Kidney epithelial cell (primary cell): ENCODE data around the gene SLC35D3. TPM values are rescaled to one million over a fixed set of nuclear protein-coding genes. Genes with fewer than 3 reads are reported as not detected.
"Not testable (repeated sequence)": the region's sequence is repeated elsewhere in the genome, so short reads cannot be mapped to it uniquely, and the experiment has no call there.

Source experiments
- DNase-seq: peaks from one replicate; pipeline ENCODE4 v3.0.0-alpha.2; 2010; ENCODE audit warnings: low read depth
- H3K27me3 ChIP-seq: 2 replicates; pipeline ENCODE4 v1.6.0; 2011; ENCODE audit warnings: low read length; ENCODE audit not compliant: control insufficient read depth, insufficient read depth
- H3K36me3 ChIP-seq: 2 replicates; pipeline ENCODE4 v1.5.1; 2011; ENCODE audit warnings: low read length; ENCODE audit not compliant: control insufficient read depth, insufficient read depth
- H3K4me3 ChIP-seq: 2 replicates; pipeline ENCODE4 v1.5.1; 2011; ENCODE audit warnings: low read depth, mild to moderate bottlenecking, control low read depth, low read length
- CTCF ChIP-seq: IDR thresholded peaks from 2 replicates; pipeline ENCODE4 v1.5.1; 2011; ENCODE audit warnings: mild to moderate bottlenecking, moderate library complexity, low read length, control low read depth, inconsistent platforms; ENCODE audit not compliant: insufficient read depth, poor library complexity, severe bottlenecking
- total RNA-seq: library from RNA; depleted of rRNA; stranded (reverse); fragments of >200 nt; gene quantifications from 2 replicates; pipeline ENCODE4 v1.2.3, GENCODE V29; 2015

SLC35D3 gene
- total RNA-seq, 1 donor from 2014 or later: not detected

- DNase-seq: no peak
- Histone ChIP-seq H3K4me3 (no peak overlapping the region), H3K36me3 (no peaks in the 10 kb centered on the region), H3K27me3 (no peaks in the 10 kb centered on the region)
- TF ChIP-seq CTCF: no peak
Measured at GRCh38 chr6:136958168-136958567, 36.1 kb downstream of the SLC35D3 start.

DNA sequence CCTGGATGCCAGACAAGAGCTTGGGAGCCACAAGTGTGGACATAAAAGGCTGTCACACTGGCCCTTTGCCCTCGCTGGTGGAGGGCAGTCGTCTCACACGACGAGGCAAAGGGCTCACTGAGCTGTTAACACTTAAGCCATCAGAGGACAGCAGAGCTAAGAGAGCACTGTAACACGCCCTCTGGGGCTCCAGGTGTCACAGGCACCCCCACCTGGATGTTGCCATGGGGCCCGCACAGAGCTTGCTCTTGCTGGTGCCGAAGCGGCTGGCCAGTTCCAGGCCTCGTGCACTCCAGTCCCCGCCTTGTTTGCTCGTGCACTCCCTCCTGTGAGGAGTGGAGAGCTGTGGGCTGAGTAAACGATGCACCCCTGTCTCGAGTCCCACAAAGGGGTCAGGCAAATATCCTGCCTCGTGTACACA lies 37.4 kb downstream of the SLC35D3 start:
- DNase-seq: no peak
- no peaks in the 10 kb centered on the region for H3K27me3 ChIP-seq
- H3K4me3 ChIP-seq: no peak overlapping the region
- TF ChIP-seq CTCF: no peak
- H3K36me3 ChIP-seq: no peaks in the 10 kb centered on the region

DNA sequence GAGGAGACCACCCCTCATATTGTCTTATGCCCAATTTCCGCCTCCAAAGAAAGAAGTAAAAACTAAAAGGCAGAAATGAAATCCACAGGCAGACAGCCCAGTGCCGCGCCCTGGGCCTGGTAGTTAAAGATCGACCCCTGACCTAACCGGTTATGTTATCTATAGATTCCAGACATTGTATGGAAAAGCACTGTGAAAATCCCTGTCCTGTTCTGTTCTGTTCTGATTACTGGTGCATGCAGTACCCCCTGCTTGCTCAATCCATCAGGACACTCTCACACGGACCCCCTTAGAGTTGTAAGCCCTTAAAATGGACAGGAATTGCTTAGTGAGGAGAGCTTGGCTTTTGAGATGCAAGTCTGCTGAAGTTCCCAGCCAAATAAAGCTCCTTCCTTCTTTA lies 37.8 kb downstream of the SLC35D3 start:
- H3K4me3 ChIP-seq, H3K36me3 ChIP-seq, DNase-seq, H3K27me3 ChIP-seq: not testable (repeated sequence)

- no peak for TF ChIP-seq CTCF
- DNase-seq: no peak
- Histone ChIP-seq H3K27me3 (no peaks in the 10 kb centered on the region), H3K4me3 (no peak overlapping the region), H3K36me3 (no peaks in the 10 kb centered on the region)
Measured at GRCh38 chr6:136960781-136961180, 38.7 kb downstream of the SLC35D3 start.

GRCh38 chr6:136961848-136962247 lies 39.7 kb downstream of the SLC35D3 start:
- no peak for TF ChIP-seq CTCF
- Histone ChIP-seq H3K36me3 (no peaks in the 10 kb centered on the region), H3K4me3 (no peak overlapping the region), H3K27me3 (no peaks in the 10 kb centered on the region)
- no peak for DNase-seq

DNA sequence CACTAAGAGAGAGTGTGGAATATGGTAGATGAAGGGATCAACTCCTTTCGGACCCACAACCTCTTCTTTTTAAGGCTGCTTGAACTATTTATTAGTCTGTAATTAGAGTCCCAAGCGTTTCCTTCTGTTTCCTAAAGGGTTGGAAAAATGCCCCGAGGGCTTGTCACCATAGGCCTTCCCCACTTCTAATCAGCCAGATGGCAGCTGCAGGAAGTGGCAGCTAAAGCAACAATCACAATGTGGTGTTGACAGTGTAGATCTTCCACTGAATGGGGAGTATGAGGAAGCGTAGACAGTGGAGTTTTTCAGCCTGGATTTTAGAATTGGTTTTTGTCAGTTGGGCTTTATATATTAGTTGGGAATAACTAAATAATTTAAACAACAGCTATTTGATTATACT lies 40.6 kb downstream of the SLC35D3 start:
- no peaks in the 10 kb centered on the region for H3K36me3 ChIP-seq
- no peak for DNase-seq
- TF ChIP-seq CTCF: no peak
- no peaks in the 10 kb centered on the region for H3K27me3 ChIP-seq
- no peak overlapping the region for H3K4me3 ChIP-seq
